CD14-positive monocyte (primary cell): ENCODE measurements around the gene MKI67. TPM values are rescaled to one million over a fixed set of nuclear protein-coding genes. Genes with fewer than 3 reads are reported as not detected.

Experiments
- DNase-seq, 3 donors: peaks; one replicate each; pipeline ENCODE4 v3.0.0-alpha.2; 2011 to 2022
- H2AFZ ChIP-seq: 2 replicates; pipeline ENCODE4 v1.6.0; 2012; ENCODE audit warnings: mild to moderate bottlenecking, low read depth, low read length, inconsistent platforms; ENCODE audit not compliant: insufficient read depth, poor library complexity, severe bottlenecking
- H3K27ac ChIP-seq, 2 donors: 1 replicate in 1 of 2; 2 replicates in 1 of 2; pipeline ENCODE4 v1.5.1; 2012 to 2013; ENCODE audit warnings: low read length in 2 of 2, control low read depth in 1 of 2, inconsistent platforms in 1 of 2, low read depth in 1 of 2, mild to moderate bottlenecking in 1 of 2
- H3K27me3 ChIP-seq, 2 donors: one replicate each; pipeline versions ENCODE4 v1.6.0 to v1.6.1; 2011 to 2013; ENCODE audit warnings: low read length in 2 of 2; ENCODE audit not compliant: control insufficient read depth in 2 of 2, insufficient read depth in 2 of 2
- H3K36me3 ChIP-seq, 2 donors: replicated peaks in 1 of 2; 1 replicate in 1 of 2; 2 replicates in 1 of 2; pipeline versions ENCODE4 v1.5.1 to v1.6.1; 2012 to 2013; ENCODE audit warnings: low read length in 2 of 2, control low read depth in 1 of 2, inconsistent platforms in 1 of 2, mild to moderate bottlenecking in 1 of 2; ENCODE audit not compliant: insufficient read depth in 2 of 2, control insufficient read depth in 1 of 2
- H3K4me1 ChIP-seq, 2 donors: 1 replicate in 1 of 2; 2 replicates in 1 of 2; pipeline versions ENCODE4 v1.5.1 to v1.6.1; 2012 to 2013; ENCODE audit warnings: low read length in 2 of 2, control low read depth in 1 of 2, inconsistent platforms in 1 of 2, mild to moderate bottlenecking in 1 of 2, moderate library complexity in 1 of 2; ENCODE audit not compliant: insufficient read depth in 2 of 2, control insufficient read depth in 1 of 2
- H3K4me2 ChIP-seq: replicated peaks from 2 replicates; pipeline ENCODE3; 2012; ENCODE audit warnings: low read length, moderate library complexity, mild to moderate bottlenecking; ENCODE audit not compliant: poor library complexity, severe bottlenecking; ENCODE audit errors: extremely low read depth
- H3K4me3 ChIP-seq, 3 experiments: fragments of 200-600 bp in 1 of 3; sonication (generic) in 1 of 3; replicated peaks in 1 of 3; 1 replicate in 2 of 3; 2 replicates in 1 of 3; pipeline ENCODE4 v1.5.1; 2011 to 2013; ENCODE audit warnings: low read length in 3 of 3, mild to moderate bottlenecking in 3 of 3, control low read depth in 2 of 3, low read depth in 2 of 3, inconsistent platforms in 1 of 3, moderate library complexity in 1 of 3
- H3K79me2 ChIP-seq: 2 replicates; pipeline ENCODE4 v1.6.0; 2012; ENCODE audit warnings: mild to moderate bottlenecking, control low read depth, inconsistent platforms, low read length, moderate library complexity; ENCODE audit not compliant: insufficient read depth
- H3K9ac ChIP-seq: 2 replicates; pipeline ENCODE4 v1.6.0; 2017; ENCODE audit warnings: low read length, mild to moderate bottlenecking; ENCODE audit not compliant: insufficient read depth, poor library complexity, severe bottlenecking
- H3K9me3 ChIP-seq, 2 donors: replicated peaks in 1 of 2; 1 replicate in 1 of 2; 2 replicates in 1 of 2; pipeline versions ENCODE4 v1.5.1 to v1.6.1; 2012 to 2013; ENCODE audit warnings: low read length in 2 of 2, control low read depth in 1 of 2; ENCODE audit not compliant: control insufficient read depth in 1 of 2, insufficient read depth in 1 of 2
- H4K20me1 ChIP-seq: 2 replicates; pipeline ENCODE4 v1.6.0; 2012; ENCODE audit warnings: mild to moderate bottlenecking, low read length, control low read depth, moderate library complexity; ENCODE audit not compliant: insufficient read depth
- H3K27ac Mint-ChIP-seq, 7 donors: one replicate each; pipeline ENCODE4 v1.8.0; 2020; ENCODE audit warnings: mild to moderate bottlenecking in 7 of 7, mixed read lengths in 7 of 7, moderate library complexity in 6 of 7, inconsistent platforms in 2 of 7
- H3K27me3 Mint-ChIP-seq, 3 donors: one replicate each; pipeline ENCODE4 v1.8.0; 2021 to 2022; ENCODE audit warnings: low read depth in 3 of 3, mild to moderate bottlenecking in 3 of 3, mixed read lengths in 3 of 3, moderate library complexity in 3 of 3, inconsistent platforms in 1 of 3
- H3K36me3 Mint-ChIP-seq, 2 donors: one replicate each; pipeline ENCODE4 v1.8.0; 2020; ENCODE audit warnings: mixed read lengths in 2 of 2, inconsistent platforms in 1 of 2, mild to moderate bottlenecking in 1 of 2
- H3K4me1 Mint-ChIP-seq: one replicate; pipeline ENCODE4 v1.8.0; 2020; ENCODE audit warnings: mild to moderate bottlenecking, mixed read lengths
- H3K4me3 Mint-ChIP-seq, 2 donors: one replicate each; pipeline ENCODE4 v1.8.0; 2020; ENCODE audit warnings: mild to moderate bottlenecking in 2 of 2, mixed read lengths in 2 of 2, moderate library complexity in 1 of 2
- H3K9me3 Mint-ChIP-seq, 7 donors: one replicate each; pipeline ENCODE4 v1.8.0; 2020 to 2022; ENCODE audit warnings: mixed read lengths in 7 of 7, mild to moderate bottlenecking in 6 of 7, moderate library complexity in 6 of 7, inconsistent platforms in 2 of 7
- WGBS: methylation state at CpG from one replicate; pipeline ENCODE4 v1.1.5; 2013; ENCODE audit warnings: missing lambda C conversion rate; ENCODE audit not compliant: insufficient coverage; 5-methylcytosine and 5-hydroxymethylcytosine counted together
- intact Hi-C, 2 donors: fragments of 100-400 bp; cut with micrococcal nuclease; formaldehyde crosslinking; loops; one replicate each; pipeline versions ENCODE4 v1.15.0 to v1.15.1; 2023
- polyA plus RNA-seq, 3 donors: library from polyadenylated mRNA; depleted of rRNA in 1 of 3; unstranded in 2 of 3; stranded (reverse) in 1 of 3; fragments of 300-500 nt in 2 of 3; fragments of >200 nt in 1 of 3; fragmentation: Illumina TruSeq in 2 of 3; gene quantifications; 1 replicate in 2 of 3; 2 replicates in 1 of 3; pipeline ENCODE4 v1.2.3, GENCODE V29; 2012 to 2021
- TF ChIP-seq, protein P1 (sequence below): fragments of 200-600 bp; IDR thresholded peaks from one replicate; pipeline ENCODE4 v1.8.0; 2022; ENCODE audit warnings: antibody characterized with exemption, mild to moderate bottlenecking

The MKI67 gene
- polyA plus RNA-seq, 3 donors: 0.02 to 0.05 TPM; not detected in 1

GRCh38 chr10:128115356-128115755 is 10.9 kb downstream of the MKI67 start:
- intact Hi-C loops: no loop called here
- H3K9ac ChIP-seq: no peak overlapping the region
- no peak for DNase-seq
- H3K27me3 Mint-ChIP-seq: no peaks in the 10 kb centered on the region
- H3K4me3 Mint-ChIP-seq: no peak overlapping the region
- H3K79me2 ChIP-seq: peaks cover 99% of the 10 kb centered on the region
- WGBS: 100% methylated on average over 3 of the region's 8 CpGs
- H3K36me3 Mint-ChIP-seq: peaks cover 51 to 75% of the 10 kb centered on the region in 2 donors
- no peaks in the 10 kb centered on the region for H4K20me1 ChIP-seq
- H3K4me1 ChIP-seq: no peaks in the 10 kb centered on the region
- no peaks in the 10 kb centered on the region for H3K27me3 ChIP-seq
- no peak overlapping the region for H2AFZ ChIP-seq
- H3K4me1 Mint-ChIP-seq: peaks cover 5% of the 10 kb centered on the region
- no peaks in the 10 kb centered on the region for H3K9me3 Mint-ChIP-seq
- H3K36me3 ChIP-seq: peaks cover 41 to 83% of the 10 kb centered on the region in 2 donors
- TF ChIP-seq, protein P1, sequence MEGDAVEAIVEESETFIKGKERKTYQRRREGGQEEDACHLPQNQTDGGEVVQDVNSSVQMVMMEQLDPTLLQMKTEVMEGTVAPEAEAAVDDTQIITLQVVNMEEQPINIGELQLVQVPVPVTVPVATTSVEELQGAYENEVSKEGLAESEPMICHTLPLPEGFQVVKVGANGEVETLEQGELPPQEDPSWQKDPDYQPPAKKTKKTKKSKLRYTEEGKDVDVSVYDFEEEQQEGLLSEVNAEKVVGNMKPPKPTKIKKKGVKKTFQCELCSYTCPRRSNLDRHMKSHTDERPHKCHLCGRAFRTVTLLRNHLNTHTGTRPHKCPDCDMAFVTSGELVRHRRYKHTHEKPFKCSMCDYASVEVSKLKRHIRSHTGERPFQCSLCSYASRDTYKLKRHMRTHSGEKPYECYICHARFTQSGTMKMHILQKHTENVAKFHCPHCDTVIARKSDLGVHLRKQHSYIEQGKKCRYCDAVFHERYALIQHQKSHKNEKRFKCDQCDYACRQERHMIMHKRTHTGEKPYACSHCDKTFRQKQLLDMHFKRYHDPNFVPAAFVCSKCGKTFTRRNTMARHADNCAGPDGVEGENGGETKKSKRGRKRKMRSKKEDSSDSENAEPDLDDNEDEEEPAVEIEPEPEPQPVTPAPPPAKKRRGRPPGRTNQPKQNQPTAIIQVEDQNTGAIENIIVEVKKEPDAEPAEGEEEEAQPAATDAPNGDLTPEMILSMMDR: no peak
- H3K4me3 ChIP-seq: no peak overlapping the region
- peak overlapping the region in 2 of 7 donors; percentile 30 to 41 for H3K27ac Mint-ChIP-seq
- H3K27ac ChIP-seq: peak overlapping the region in 1 of 2 donors; percentile 15
- H3K4me2 ChIP-seq: no peak overlapping the region
- no peaks in the 10 kb centered on the region for H3K9me3 ChIP-seq

DNA sequence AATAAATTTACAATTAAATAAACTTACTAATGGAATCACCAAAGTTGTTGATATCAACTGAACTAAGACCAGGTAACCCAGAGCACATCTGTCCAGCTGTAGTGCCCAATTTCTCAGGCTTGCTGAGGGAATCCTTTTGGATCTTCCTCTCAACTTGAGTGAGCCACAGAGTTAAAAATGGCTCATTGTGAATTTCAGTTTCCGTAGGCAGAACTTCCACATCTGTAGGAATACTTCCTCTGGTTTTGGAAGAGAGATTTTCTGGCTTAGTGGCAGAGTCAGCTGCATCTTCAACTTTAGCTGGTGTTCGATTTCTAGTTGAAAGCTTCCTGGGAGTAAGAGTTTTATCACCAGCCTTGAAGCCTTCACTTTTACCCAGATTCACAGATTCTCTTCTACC is 11.3 kb downstream of the MKI67 start:
- intact Hi-C loops: no loop called here
- Histone ChIP-seq H4K20me1 (no peaks in the 10 kb centered on the region), H3K79me2 (peaks cover 97% of the 10 kb centered on the region), H3K27ac (peak overlapping the region in 1 of 2 donors; percentile 15), H3K4me1 (no peaks in the 10 kb centered on the region), H3K4me3 (no peak overlapping the region), H3K36me3 (peaks cover 41 to 88% of the 10 kb centered on the region in 2 donors), H2AFZ (no peak overlapping the region), H3K9ac (no peak overlapping the region), H3K27me3 (no peaks in the 10 kb centered on the region), H3K4me2 (no peak overlapping the region), H3K9me3 (no peaks in the 10 kb centered on the region)
- peaks cover 5% of the 10 kb centered on the region for H3K4me1 Mint-ChIP-seq
- no peaks in the 10 kb centered on the region for H3K27me3 Mint-ChIP-seq
- no peak for DNase-seq
- no peaks in the 10 kb centered on the region for H3K9me3 Mint-ChIP-seq
- peaks cover 51 to 74% of the 10 kb centered on the region in 2 donors for H3K36me3 Mint-ChIP-seq
- WGBS: no CpG with 5 or more reads among the region's 2 CpGs
- H3K27ac Mint-ChIP-seq: peak overlapping the region in 1 of 7 donors; percentile 41
- H3K4me3 Mint-ChIP-seq: no peak overlapping the region
- TF ChIP-seq, protein P1: no peak
